ENCODE results near the gene DCAF4.

Gene DCAF4

GRCh38 chr14:72909163-72909562, 17.1 kb upstream of the DCAF4 start (continued):
- TF ChIP-seq POU6F1 (CRISPR knock-in tag; IDR thresholded peaks at IDR 0.05; ENCODE audit: borderline replicate concordance, low read depth) (no peak), ZFP3 (CRISPR knock-in tag; IDR thresholded peaks at IDR 0.05) (no peak), ZNF8 (CRISPR knock-in tag; IDR thresholded peaks at IDR 0.05) (no peak), ESRRG (CRISPR knock-in tag; IDR thresholded peaks at IDR 0.05) (no peak), CSRNP3 (CRISPR knock-in tag; IDR thresholded peaks at IDR 0.05) (no peak), ISL1 (CRISPR knock-in tag; IDR thresholded peaks at IDR 0.05) (no peak)

GRCh38 chr14:72913809-72914208, 12.5 kb upstream of the DCAF4 start:
- no peak for ATAC-seq
- TF ChIP-seq PPARA (CRISPR knock-in tag; IDR thresholded peaks at IDR 0.05; ENCODE audit: borderline replicate concordance) (no peak), CSDC2 (CRISPR knock-in tag; IDR thresholded peaks at IDR 0.05) (no peak), ISL1 (CRISPR knock-in tag; IDR thresholded peaks at IDR 0.05) (no peak), BACH2 (CRISPR knock-in tag; IDR thresholded peaks at IDR 0.05; ENCODE audit: borderline replicate concordance) (no peak), ESRRG (CRISPR knock-in tag; IDR thresholded peaks at IDR 0.05) (no peak), ZNF70 (CRISPR knock-in tag; IDR thresholded peaks at IDR 0.05) (no peak), TSHZ2 (CRISPR knock-in tag; IDR thresholded peaks at IDR 0.05) (no peak), SNAI2 (CRISPR knock-in tag; IDR thresholded peaks at IDR 0.05) (no peak), ZNF565 (CRISPR knock-in tag; conservative IDR thresholded peaks at IDR 0.05; ENCODE audit: low read depth) (no peak)

- no peak for ATAC-seq
- TF ChIP-seq ZNF8 (CRISPR knock-in tag; IDR thresholded peaks at IDR 0.05), result no peak
- no peak for TF ChIP-seq ISL1 (CRISPR knock-in tag; IDR thresholded peaks at IDR 0.05)
- no peak for TF ChIP-seq CSRNP3 (CRISPR knock-in tag; IDR thresholded peaks at IDR 0.05)
- TF ChIP-seq ZNF565 (CRISPR knock-in tag; conservative IDR thresholded peaks at IDR 0.05; ENCODE audit: low read depth), result no peak
- TF ChIP-seq TOX (CRISPR knock-in tag; IDR thresholded peaks at IDR 0.05; ENCODE audit: borderline replicate concordance), result no peak
- TF ChIP-seq ZFP3 (CRISPR knock-in tag; IDR thresholded peaks at IDR 0.05), result no peak
- no peak for TF ChIP-seq GLIS3 (CRISPR knock-in tag; IDR thresholded peaks at IDR 0.05)
- no peak for TF ChIP-seq ESRRG (CRISPR knock-in tag; IDR thresholded peaks at IDR 0.05)
- TF ChIP-seq CSDC2 (CRISPR knock-in tag; IDR thresholded peaks at IDR 0.05), result no peak
- no peak for TF ChIP-seq ZNF70 (CRISPR knock-in tag; IDR thresholded peaks at IDR 0.05)
- no peak for TF ChIP-seq TSHZ2 (CRISPR knock-in tag; IDR thresholded peaks at IDR 0.05)
- no peak for TF ChIP-seq OSR1 (CRISPR knock-in tag; IDR thresholded peaks at IDR 0.05)
- TF ChIP-seq PPARA (CRISPR knock-in tag; IDR thresholded peaks at IDR 0.05; ENCODE audit: borderline replicate concordance), result no peak
- no peak for TF ChIP-seq ZC3H10 (CRISPR knock-in tag; IDR thresholded peaks at IDR 0.05)
- TF ChIP-seq CREB5 (CRISPR knock-in tag; IDR thresholded peaks at IDR 0.05; ENCODE audit: low read depth), result no peak
Measured at GRCh38 chr14:72916174-72916573, 10.1 kb upstream of the DCAF4 start.
